SK-N-SH treated with all-trans-retinoic acid at 6 μM for 48 hours (cell line): Measurements from ENCODE around the gene PIAS2.

Source experiments
- ATAC-seq: fragments of 200-7000 bp; cut with Tn5 transposase; 3 replicates; pipeline ENCODE4 v1.9.1; 2020; ENCODE audit warnings: mild to moderate bottlenecking, moderate library complexity
- ARNTL ChIP-seq: fragments of 450-650 bp; formaldehyde crosslinking; IDR thresholded peaks from 2 replicates; pipeline ENCODE4 v1.5.0; 2020; ENCODE audit warnings: low read depth, mild to moderate bottlenecking, moderate library complexity, borderline replicate concordance
- BACH2 ChIP-seq: fragments of 250-450 bp; sonication (Bioruptor Pico); IDR thresholded peaks from 2 replicates; pipeline ENCODE4 v1.9.0; 2021; ENCODE audit warnings: mild to moderate bottlenecking, borderline replicate concordance
- CSDC2 ChIP-seq: fragments of 250-450 bp; sonication (Bioruptor Pico); IDR thresholded peaks from 2 replicates; pipeline ENCODE4 v1.5.0; 2020; ENCODE audit warnings: mild to moderate bottlenecking, moderate library complexity
- ESRRG ChIP-seq: fragments of 250-450 bp; sonication (Bioruptor Pico); IDR thresholded peaks from 2 replicates; pipeline ENCODE4 v1.6.1; 2021; ENCODE audit warnings: mild to moderate bottlenecking
- ISL1 ChIP-seq: fragments of 250-450 bp; sonication (Bioruptor Pico); IDR thresholded peaks from 2 replicates; pipeline ENCODE4 v2.1.2; 2022; ENCODE audit warnings: mild to moderate bottlenecking, moderate library complexity
- OSR1 ChIP-seq: fragments of 250-450 bp; sonication (Bioruptor Pico); IDR thresholded peaks from 2 replicates; pipeline ENCODE4 v1.8.0; 2022; ENCODE audit warnings: moderate library complexity, mild to moderate bottlenecking, inconsistent platforms
- POU6F1 ChIP-seq: fragments of 250-450 bp; sonication (Bioruptor Pico); IDR thresholded peaks from 2 replicates; pipeline ENCODE4 v1.8.0; 2021; ENCODE audit warnings: low read depth, mild to moderate bottlenecking, moderate library complexity, borderline replicate concordance
- PPARA ChIP-seq: fragments of 250-450 bp; sonication (Bioruptor Pico); IDR thresholded peaks from 2 replicates; pipeline ENCODE4 v1.5.0; 2020; ENCODE audit warnings: mild to moderate bottlenecking, borderline replicate concordance
- RARB ChIP-seq: fragments of 250-450 bp; sonication (Bioruptor Pico); IDR thresholded peaks from 2 replicates; pipeline ENCODE4 v1.8.0; 2021; ENCODE audit warnings: mild to moderate bottlenecking, moderate library complexity
- SNAI2 ChIP-seq: fragments of 250-450 bp; sonication (Bioruptor Pico); IDR thresholded peaks from 2 replicates; pipeline ENCODE4 v1.5.0; 2020; ENCODE audit warnings: mild to moderate bottlenecking, moderate library complexity
- TCF4 ChIP-seq: fragments of 250-450 bp; sonication (Bioruptor Pico); IDR thresholded peaks from 2 replicates; pipeline ENCODE4 v1.8.0; 2021; ENCODE audit warnings: mild to moderate bottlenecking, moderate library complexity, borderline replicate concordance
- ZC3H10 ChIP-seq: fragments of 250-450 bp; sonication (Bioruptor Pico); IDR thresholded peaks from 2 replicates; pipeline ENCODE4 v1.5.1; 2021; ENCODE audit warnings: mild to moderate bottlenecking, moderate library complexity
- ZFP3 ChIP-seq: fragments of 250-450 bp; sonication (Bioruptor Pico); IDR thresholded peaks from 2 replicates; pipeline ENCODE4 v1.5.0; 2020; ENCODE audit warnings: mild to moderate bottlenecking, moderate library complexity
- ZFP30 ChIP-seq: fragments of 450-650 bp; formaldehyde crosslinking; IDR thresholded peaks from 2 replicates; pipeline ENCODE4 v1.5.0; 2022; ENCODE audit warnings: mild to moderate bottlenecking, moderate library complexity
- ZNF565 ChIP-seq: fragments of 450-650 bp; formaldehyde crosslinking; conservative IDR thresholded peaks from 2 replicates; pipeline ENCODE4 v1.5.0; 2020; ENCODE audit warnings: low read depth, mild to moderate bottlenecking, moderate library complexity
- ZNF70 ChIP-seq: fragments of 450-650 bp; formaldehyde crosslinking; IDR thresholded peaks from 2 replicates; pipeline ENCODE4 v1.5.0; 2020; ENCODE audit warnings: mild to moderate bottlenecking, moderate library complexity
- ZNF8 ChIP-seq: fragments of 450-650 bp; formaldehyde crosslinking; IDR thresholded peaks from 2 replicates; pipeline ENCODE4 v1.5.0; 2020; ENCODE audit warnings: mild to moderate bottlenecking, moderate library complexity
- TF ChIP-seq, protein P1 (sequence below): fragments of 250-450 bp; sonication (Bioruptor Pico); IDR thresholded peaks from 2 replicates; pipeline ENCODE4 v1.5.1; 2021; ENCODE audit warnings: mild to moderate bottlenecking, moderate library complexity
- TF ChIP-seq, protein P2 (sequence below): fragments of 250-450 bp; sonication (Bioruptor Pico); IDR thresholded peaks from 2 replicates; pipeline ENCODE4 v1.5.1; 2020; ENCODE audit warnings: low read depth, mild to moderate bottlenecking, moderate library complexity
- TF ChIP-seq, protein P3 (sequence below): fragments of 250-450 bp; sonication (Bioruptor Pico); IDR thresholded peaks from 2 replicates; pipeline ENCODE4 v1.5.0; 2020; ENCODE audit warnings: mild to moderate bottlenecking, moderate library complexity

PIAS2 gene

GRCh38 chr18:46829947-46830346, 87.4 kb downstream of the PIAS2 start:
- TF ChIP-seq OSR1 (CRISPR knock-in tag) (no peak), ZNF565 (CRISPR knock-in tag) (no peak), ZNF70 (CRISPR knock-in tag) (no peak), ZNF8 (CRISPR knock-in tag) (no peak), ZFP3 (CRISPR knock-in tag) (no peak), ISL1 (no peak), SNAI2 (CRISPR knock-in tag) (no peak)
- TF ChIP-seq, protein P1, sequence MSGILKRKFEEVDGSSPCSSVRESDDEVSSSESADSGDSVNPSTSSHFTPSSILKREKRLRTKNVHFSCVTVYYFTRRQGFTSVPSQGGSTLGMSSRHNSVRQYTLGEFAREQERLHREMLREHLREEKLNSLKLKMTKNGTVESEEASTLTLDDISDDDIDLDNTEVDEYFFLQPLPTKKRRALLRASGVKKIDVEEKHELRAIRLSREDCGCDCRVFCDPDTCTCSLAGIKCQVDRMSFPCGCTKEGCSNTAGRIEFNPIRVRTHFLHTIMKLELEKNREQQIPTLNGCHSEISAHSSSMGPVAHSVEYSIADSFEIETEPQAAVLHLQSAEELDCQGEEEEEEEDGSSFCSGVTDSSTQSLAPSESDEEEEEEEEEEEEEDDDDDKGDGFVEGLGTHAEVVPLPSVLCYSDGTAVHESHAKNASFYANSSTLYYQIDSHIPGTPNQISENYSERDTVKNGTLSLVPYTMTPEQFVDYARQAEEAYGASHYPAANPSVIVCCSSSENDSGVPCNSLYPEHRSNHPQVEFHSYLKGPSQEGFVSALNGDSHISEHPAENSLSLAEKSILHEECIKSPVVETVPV = no peak
- TF ChIP-seq, protein P2, sequence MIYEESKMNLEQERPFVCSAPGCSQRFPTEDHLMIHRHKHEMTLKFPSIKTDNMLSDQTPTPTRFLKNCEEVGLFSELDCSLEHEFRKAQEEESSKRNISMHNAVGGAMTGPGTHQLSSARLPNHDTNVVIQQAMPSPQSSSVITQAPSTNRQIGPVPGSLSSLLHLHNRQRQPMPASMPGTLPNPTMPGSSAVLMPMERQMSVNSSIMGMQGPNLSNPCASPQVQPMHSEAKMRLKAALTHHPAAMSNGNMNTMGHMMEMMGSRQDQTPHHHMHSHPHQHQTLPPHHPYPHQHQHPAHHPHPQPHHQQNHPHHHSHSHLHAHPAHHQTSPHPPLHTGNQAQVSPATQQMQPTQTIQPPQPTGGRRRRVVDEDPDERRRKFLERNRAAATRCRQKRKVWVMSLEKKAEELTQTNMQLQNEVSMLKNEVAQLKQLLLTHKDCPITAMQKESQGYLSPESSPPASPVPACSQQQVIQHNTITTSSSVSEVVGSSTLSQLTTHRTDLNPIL (CRISPR knock-in tag) = no peak
- TF ChIP-seq, protein P3, sequence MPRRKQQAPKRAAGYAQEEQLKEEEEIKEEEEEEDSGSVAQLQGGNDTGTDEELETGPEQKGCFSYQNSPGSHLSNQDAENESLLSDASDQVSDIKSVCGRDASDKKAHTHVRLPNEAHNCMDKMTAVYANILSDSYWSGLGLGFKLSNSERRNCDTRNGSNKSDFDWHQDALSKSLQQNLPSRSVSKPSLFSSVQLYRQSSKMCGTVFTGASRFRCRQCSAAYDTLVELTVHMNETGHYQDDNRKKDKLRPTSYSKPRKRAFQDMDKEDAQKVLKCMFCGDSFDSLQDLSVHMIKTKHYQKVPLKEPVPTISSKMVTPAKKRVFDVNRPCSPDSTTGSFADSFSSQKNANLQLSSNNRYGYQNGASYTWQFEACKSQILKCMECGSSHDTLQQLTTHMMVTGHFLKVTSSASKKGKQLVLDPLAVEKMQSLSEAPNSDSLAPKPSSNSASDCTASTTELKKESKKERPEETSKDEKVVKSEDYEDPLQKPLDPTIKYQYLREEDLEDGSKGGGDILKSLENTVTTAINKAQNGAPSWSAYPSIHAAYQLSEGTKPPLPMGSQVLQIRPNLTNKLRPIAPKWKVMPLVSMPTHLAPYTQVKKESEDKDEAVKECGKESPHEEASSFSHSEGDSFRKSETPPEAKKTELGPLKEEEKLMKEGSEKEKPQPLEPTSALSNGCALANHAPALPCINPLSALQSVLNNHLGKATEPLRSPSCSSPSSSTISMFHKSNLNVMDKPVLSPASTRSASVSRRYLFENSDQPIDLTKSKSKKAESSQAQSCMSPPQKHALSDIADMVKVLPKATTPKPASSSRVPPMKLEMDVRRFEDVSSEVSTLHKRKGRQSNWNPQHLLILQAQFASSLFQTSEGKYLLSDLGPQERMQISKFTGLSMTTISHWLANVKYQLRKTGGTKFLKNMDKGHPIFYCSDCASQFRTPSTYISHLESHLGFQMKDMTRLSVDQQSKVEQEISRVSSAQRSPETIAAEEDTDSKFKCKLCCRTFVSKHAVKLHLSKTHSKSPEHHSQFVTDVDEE (CRISPR knock-in tag) = no peak
- TF ChIP-seq, all 23 proteins: peak for 0
- no peak for ATAC-seq

- ATAC-seq = no peak
- TF ChIP-seq ESRRG (CRISPR knock-in tag) = no peak
- TF ChIP-seq CSDC2 (CRISPR knock-in tag) = no peak
- no peak for TF ChIP-seq TCF4 (CRISPR knock-in tag)
- TF ChIP-seq, protein P2 (CRISPR knock-in tag) = no peak
- TF ChIP-seq ZFP30 (CRISPR knock-in tag) = no peak
- TF ChIP-seq ZC3H10 (CRISPR knock-in tag) = no peak
- TF ChIP-seq POU6F1 (CRISPR knock-in tag) = no peak
Measured at GRCh38 chr18:46829531-46829930, 87.8 kb downstream of the PIAS2 start.

GRCh38 chr18:46821856-46822711, 95.2 kb downstream of the PIAS2 start:
- ATAC-seq = no peak
- TF ChIP-seq ESRRG (CRISPR knock-in tag) = no peak
- no peak for TF ChIP-seq TCF4 (CRISPR knock-in tag)
- no peak for TF ChIP-seq ARNTL (CRISPR knock-in tag)
- no peak for TF ChIP-seq ZNF70 (CRISPR knock-in tag)
- no peak for TF ChIP-seq ZFP3 (CRISPR knock-in tag)
- TF ChIP-seq BACH2 (CRISPR knock-in tag) = no peak
- TF ChIP-seq SNAI2 (CRISPR knock-in tag) = no peak
- no peak for TF ChIP-seq PPARA (CRISPR knock-in tag)
- no peak for TF ChIP-seq ZC3H10 (CRISPR knock-in tag)
- no peak for TF ChIP-seq ZFP30 (CRISPR knock-in tag)
- no peak for TF ChIP-seq ZNF565 (CRISPR knock-in tag)
- TF ChIP-seq, protein P2 (CRISPR knock-in tag) = no peak
- no peak for TF ChIP-seq OSR1 (CRISPR knock-in tag)
- TF ChIP-seq RARB (CRISPR knock-in tag) = no peak
